Calu3 (cell line): ENCODE results near the gene CASQ2. TPM values are rescaled to one million over a fixed set of nuclear protein-coding genes. Genes with fewer than 3 reads are reported as not detected.

Experiments
- BruUV-seq: library from RNA; stranded (reverse); fragments of 400-500 nt; replicated peaks from 2 replicates; lab custom pipeline; 2021; lab: Mats Ljungman, UMichigan
- CTCF ChIA-PET: fragments of 300-600 bp; sonication (Branson Sonifier 250); formaldehyde crosslinking; loops from one replicate; lab custom pipeline; 2022; ENCODE audit warnings: antibody characterized with exemption; lab: Charles Lee
- DNase-seq: peaks from one replicate; pipeline ENCODE4 v3.0.0; 2022
- H3K27ac Mint-ChIP-seq: one replicate; pipeline ENCODE4 v1.8.0; 2022; ENCODE audit warnings: mixed read lengths; ENCODE audit not compliant: unreplicated experiment
- H3K27me3 Mint-ChIP-seq: one replicate; pipeline ENCODE4 v1.8.0; 2022; ENCODE audit warnings: mixed read lengths; ENCODE audit not compliant: unreplicated experiment
- H3K36me3 Mint-ChIP-seq: one replicate; pipeline ENCODE4 v1.8.0; 2022; ENCODE audit warnings: mild to moderate bottlenecking, moderate library complexity, mixed read lengths; ENCODE audit not compliant: insufficient read depth, unreplicated experiment
- H3K4me1 Mint-ChIP-seq: one replicate; pipeline ENCODE4 v1.8.0; 2022; ENCODE audit warnings: mild to moderate bottlenecking, low read depth, mixed read lengths; ENCODE audit not compliant: unreplicated experiment
- H3K4me3 Mint-ChIP-seq: one replicate; pipeline ENCODE4 v1.8.0; 2022; ENCODE audit warnings: mild to moderate bottlenecking, low read depth, moderate library complexity, mixed read lengths; ENCODE audit not compliant: unreplicated experiment
- H3K9me3 Mint-ChIP-seq: one replicate; pipeline ENCODE4 v1.8.0; 2022; ENCODE audit warnings: low read depth, mixed read lengths; ENCODE audit not compliant: unreplicated experiment
- intact Hi-C: fragments of 100-400 bp; cut with micrococcal nuclease; formaldehyde crosslinking; loops from one replicate; pipeline ENCODE4 v1.10.0; 2022; ENCODE audit not compliant: unreplicated experiment
- total RNA-seq: library from RNA; stranded (reverse); gene quantifications from 2 replicates; pipeline ENCODE4 v1.2.3, GENCODE V29; 2022
- TF ChIP-seq, protein P1 (sequence below): fragments of 200-600 bp; IDR thresholded peaks from one replicate; pipeline ENCODE4 v1.8.0; 2022; ENCODE audit warnings: antibody characterized with exemption; ENCODE audit not compliant: unreplicated experiment

CASQ2 gene
- total RNA-seq, 1 experiment from 2014 or later = not detected

DNA sequence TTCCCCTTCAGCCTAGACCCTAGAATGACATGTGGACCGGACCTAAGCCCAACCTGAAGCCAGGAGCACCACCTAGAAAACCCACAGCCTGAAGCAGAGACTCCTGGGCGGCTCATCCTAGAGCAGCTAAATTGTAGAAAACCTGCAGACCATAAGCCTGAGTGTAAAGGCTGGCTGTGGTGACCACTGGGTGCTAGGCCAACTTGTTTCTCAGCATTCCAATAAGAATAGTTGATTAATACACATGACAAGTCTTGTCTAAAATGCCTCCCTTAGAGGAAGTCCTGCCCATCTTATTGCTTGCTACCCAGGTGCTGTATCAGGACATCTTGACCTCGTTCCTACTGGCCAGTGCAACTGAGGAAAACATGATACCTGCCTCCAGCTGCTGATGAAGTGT, 23.3 kb upstream of the CASQ2 start:
- BruUV-seq = no TSS peak
- H3K27ac Mint-ChIP-seq = no peak overlapping the region
- no peaks in the 10 kb centered on the region for H3K36me3 Mint-ChIP-seq
- H3K27me3 Mint-ChIP-seq = peaks cover 20% of the 10 kb centered on the region
- TF ChIP-seq, protein P1, sequence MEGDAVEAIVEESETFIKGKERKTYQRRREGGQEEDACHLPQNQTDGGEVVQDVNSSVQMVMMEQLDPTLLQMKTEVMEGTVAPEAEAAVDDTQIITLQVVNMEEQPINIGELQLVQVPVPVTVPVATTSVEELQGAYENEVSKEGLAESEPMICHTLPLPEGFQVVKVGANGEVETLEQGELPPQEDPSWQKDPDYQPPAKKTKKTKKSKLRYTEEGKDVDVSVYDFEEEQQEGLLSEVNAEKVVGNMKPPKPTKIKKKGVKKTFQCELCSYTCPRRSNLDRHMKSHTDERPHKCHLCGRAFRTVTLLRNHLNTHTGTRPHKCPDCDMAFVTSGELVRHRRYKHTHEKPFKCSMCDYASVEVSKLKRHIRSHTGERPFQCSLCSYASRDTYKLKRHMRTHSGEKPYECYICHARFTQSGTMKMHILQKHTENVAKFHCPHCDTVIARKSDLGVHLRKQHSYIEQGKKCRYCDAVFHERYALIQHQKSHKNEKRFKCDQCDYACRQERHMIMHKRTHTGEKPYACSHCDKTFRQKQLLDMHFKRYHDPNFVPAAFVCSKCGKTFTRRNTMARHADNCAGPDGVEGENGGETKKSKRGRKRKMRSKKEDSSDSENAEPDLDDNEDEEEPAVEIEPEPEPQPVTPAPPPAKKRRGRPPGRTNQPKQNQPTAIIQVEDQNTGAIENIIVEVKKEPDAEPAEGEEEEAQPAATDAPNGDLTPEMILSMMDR = no peak
- CTCF ChIA-PET = no interaction called here
- intact Hi-C loops = no loop called here
- no peaks in the 10 kb centered on the region for H3K9me3 Mint-ChIP-seq
- no peak for DNase-seq
- H3K4me3 Mint-ChIP-seq = no peak overlapping the region
- no peaks in the 10 kb centered on the region for H3K4me1 Mint-ChIP-seq

- H3K4me1 Mint-ChIP-seq = no peaks in the 10 kb centered on the region
- H3K36me3 Mint-ChIP-seq = no peaks in the 10 kb centered on the region
- no peak for DNase-seq
- no peak overlapping the region for H3K4me3 Mint-ChIP-seq
- CTCF ChIA-PET = no interaction called here
- no peak overlapping the region for H3K27ac Mint-ChIP-seq
- TF ChIP-seq, protein P1 = no peak
- peaks cover 2% of the 10 kb centered on the region for H3K9me3 Mint-ChIP-seq
- H3K27me3 Mint-ChIP-seq = peaks cover 20% of the 10 kb centered on the region
- no TSS peak for BruUV-seq
- intact Hi-C loops = no loop called here
These were observed 22.3 kb upstream of the CASQ2 start for GRCh38 chr1:115790846-115791245.

DNA sequence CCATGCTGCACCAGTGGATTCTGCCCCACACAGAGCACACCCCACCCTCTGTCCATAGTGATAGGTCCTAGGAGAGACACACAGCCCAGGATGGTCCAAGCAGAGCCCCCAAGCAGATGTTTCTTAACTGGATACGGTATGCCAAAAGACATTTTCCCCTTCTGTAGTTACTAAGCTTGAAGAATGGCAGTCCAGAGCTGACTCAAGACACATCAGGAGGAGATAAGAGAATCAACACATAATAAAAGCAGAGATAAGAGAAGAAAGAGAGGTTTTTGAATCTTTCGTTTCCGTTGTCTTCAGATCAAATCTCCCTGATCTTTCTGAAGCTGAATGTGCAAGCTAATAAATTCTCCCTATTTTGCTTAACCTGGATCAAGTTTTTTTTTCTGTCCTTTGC, 21.8 kb upstream of the CASQ2 start:
- intact Hi-C loops = no loop called here
- H3K4me3 Mint-ChIP-seq = no peak overlapping the region
- BruUV-seq = no TSS peak
- no peaks in the 10 kb centered on the region for H3K36me3 Mint-ChIP-seq
- no peak overlapping the region for H3K27ac Mint-ChIP-seq
- no peak for DNase-seq
- H3K9me3 Mint-ChIP-seq = peaks cover 2% of the 10 kb centered on the region
- no peaks in the 10 kb centered on the region for H3K4me1 Mint-ChIP-seq
- TF ChIP-seq, protein P1 = no peak
- CTCF ChIA-PET = no interaction called here
- peaks cover 20% of the 10 kb centered on the region for H3K27me3 Mint-ChIP-seq

- BruUV-seq = no TSS peak
- DNase-seq = no peak
- Mint-ChIP-seq H3K36me3 (no peaks in the 10 kb centered on the region), H3K9me3 (peaks cover 2% of the 10 kb centered on the region), H3K4me1 (peaks cover 9% of the 10 kb centered on the region), H3K4me3 (no peak overlapping the region), H3K27me3 (no peaks in the 10 kb centered on the region), H3K27ac (no peak overlapping the region)
- TF ChIP-seq, protein P1 = no peak
- intact Hi-C loops = no loop called here
- CTCF ChIA-PET = interaction anchor here (0.7 to 2.0 kb wide), 3 partner anchors 12 to 237 kb away, joined by 3 to 9 read pairs (median 3); no protein-coding TSS in a partner anchor
These were observed 14.8 kb upstream of the CASQ2 start for GRCh38 chr1:115783311-115783710.
